GM13977 (cell line): ENCODE measurements around the gene KCNMA1.

ENCODE experiments used
- DNase-seq: peaks from one replicate; pipeline ENCODE4 v3.0.0; 2012; ENCODE audit warnings: low spot score
- in situ Hi-C: fragments of 300-500 bp; cut with MboI; formaldehyde crosslinking; loops from one replicate; pipeline ENCODE4 v1.12.0; 2022; ENCODE audit warnings: low sequenced_read_pairs, low pct_unique_long_range_greater_than_20kb, mixed read lengths, inconsistent platforms; ENCODE audit not compliant: unreplicated experiment
- TF ChIP-seq, protein P1 (sequence below): IDR thresholded peaks from 2 replicates; pipeline ENCODE4 v1.5.1; 2012; ENCODE audit warnings: mild to moderate bottlenecking, control low read depth; ENCODE audit not compliant: insufficient read depth; ENCODE audit errors: extremely low read depth, missing control alignments

The KCNMA1 gene

DNA sequence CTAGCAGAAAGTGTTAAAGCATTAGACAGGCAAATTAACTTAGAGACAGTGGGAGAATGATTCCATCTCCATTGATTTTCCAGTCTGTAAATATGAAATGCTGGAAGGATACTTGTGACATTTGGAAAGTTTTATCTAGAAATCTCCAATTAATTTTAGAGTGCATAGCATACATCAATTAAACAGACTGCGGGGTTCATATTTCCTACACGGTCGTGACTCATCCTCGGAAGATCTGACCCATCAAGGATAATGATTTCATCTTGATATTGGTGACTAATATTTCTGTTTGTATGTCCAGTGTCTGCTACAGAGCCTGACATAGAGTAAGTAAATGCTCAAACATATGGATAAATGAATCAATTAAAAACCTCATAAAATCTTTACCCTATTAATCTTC is 474.9 kb downstream of the KCNMA1 start:
- in situ Hi-C loops = no loop called here
- DNase-seq = no peak
- TF ChIP-seq, protein P1, sequence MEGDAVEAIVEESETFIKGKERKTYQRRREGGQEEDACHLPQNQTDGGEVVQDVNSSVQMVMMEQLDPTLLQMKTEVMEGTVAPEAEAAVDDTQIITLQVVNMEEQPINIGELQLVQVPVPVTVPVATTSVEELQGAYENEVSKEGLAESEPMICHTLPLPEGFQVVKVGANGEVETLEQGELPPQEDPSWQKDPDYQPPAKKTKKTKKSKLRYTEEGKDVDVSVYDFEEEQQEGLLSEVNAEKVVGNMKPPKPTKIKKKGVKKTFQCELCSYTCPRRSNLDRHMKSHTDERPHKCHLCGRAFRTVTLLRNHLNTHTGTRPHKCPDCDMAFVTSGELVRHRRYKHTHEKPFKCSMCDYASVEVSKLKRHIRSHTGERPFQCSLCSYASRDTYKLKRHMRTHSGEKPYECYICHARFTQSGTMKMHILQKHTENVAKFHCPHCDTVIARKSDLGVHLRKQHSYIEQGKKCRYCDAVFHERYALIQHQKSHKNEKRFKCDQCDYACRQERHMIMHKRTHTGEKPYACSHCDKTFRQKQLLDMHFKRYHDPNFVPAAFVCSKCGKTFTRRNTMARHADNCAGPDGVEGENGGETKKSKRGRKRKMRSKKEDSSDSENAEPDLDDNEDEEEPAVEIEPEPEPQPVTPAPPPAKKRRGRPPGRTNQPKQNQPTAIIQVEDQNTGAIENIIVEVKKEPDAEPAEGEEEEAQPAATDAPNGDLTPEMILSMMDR = no peak

DNA sequence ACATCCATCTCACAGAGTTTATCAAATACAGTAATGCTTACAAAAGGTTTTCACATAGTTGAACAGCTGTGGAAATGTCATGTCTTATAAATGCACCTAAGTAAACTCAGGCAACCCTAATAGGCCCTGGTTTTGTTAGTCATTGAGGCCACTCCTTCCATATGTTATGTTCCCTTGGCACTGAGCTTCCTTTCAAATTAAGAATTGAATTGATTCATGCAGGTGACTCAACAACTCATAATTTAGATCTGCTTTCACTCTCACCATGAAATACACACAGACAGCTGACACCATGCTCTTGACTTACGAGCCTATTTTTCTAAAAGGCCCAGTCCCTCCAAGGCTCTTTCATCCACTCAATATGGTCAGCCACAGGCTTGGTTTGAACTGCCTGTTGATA is 476.9 kb downstream of the KCNMA1 start:
- DNase-seq = no peak

DNA sequence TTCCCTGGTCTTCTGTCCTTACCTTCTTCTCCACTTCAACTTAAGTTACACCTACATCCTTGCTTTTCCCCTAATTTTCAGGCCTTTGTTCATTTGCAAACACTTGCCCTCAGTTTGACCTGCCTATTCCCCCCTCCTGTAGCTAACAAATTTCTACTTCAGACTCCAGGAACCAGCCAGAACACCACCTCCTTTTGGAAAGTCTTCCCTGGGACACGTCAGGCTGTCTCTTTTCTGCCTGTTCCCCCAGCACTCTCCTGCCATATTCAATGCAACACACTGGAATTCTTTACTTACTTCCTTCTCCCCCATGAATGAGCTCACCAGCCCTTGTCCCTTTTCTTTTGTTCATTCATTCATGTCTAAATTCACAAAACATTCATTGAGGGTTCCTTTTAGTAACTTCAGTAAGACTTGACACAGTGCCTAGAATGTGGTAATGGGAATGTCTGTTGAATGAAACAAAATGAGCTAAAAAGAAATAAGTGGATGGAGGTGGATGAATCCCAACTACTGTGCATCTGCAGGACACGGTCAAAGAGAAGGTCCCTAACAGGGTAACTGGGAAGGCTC is 478.0 kb downstream of the KCNMA1 start:
- TF ChIP-seq, protein P1 = no peak
- in situ Hi-C loops = no loop called here
- no peak for DNase-seq

More for the DNA sequence above, 476.9 kb downstream of the KCNMA1 start:
- TF ChIP-seq, protein P1 = no peak
- in situ Hi-C loops = no loop called here

DNA sequence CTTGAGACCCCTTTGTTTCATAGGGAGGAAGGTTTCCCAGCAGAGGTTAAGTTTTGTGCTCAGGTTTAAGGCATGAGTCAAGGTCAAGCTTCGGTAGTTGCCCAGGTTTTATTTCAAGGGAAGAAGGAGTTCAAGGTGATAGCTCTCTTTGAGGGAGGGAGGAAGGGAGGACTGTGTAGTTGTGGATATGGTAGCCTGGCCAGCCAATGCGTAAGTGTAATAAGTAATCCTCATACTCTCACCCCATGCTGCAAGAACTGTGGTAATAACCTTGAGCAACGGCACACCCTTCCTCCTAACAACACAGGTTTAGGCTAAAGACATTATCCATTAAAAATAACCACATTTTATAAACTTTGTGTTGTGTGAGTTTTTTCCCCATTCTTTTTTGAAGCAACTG is 478.9 kb downstream of the KCNMA1 start:
- in situ Hi-C loops = no loop called here
- DNase-seq = no peak
- TF ChIP-seq, protein P1 = no peak

DNA sequence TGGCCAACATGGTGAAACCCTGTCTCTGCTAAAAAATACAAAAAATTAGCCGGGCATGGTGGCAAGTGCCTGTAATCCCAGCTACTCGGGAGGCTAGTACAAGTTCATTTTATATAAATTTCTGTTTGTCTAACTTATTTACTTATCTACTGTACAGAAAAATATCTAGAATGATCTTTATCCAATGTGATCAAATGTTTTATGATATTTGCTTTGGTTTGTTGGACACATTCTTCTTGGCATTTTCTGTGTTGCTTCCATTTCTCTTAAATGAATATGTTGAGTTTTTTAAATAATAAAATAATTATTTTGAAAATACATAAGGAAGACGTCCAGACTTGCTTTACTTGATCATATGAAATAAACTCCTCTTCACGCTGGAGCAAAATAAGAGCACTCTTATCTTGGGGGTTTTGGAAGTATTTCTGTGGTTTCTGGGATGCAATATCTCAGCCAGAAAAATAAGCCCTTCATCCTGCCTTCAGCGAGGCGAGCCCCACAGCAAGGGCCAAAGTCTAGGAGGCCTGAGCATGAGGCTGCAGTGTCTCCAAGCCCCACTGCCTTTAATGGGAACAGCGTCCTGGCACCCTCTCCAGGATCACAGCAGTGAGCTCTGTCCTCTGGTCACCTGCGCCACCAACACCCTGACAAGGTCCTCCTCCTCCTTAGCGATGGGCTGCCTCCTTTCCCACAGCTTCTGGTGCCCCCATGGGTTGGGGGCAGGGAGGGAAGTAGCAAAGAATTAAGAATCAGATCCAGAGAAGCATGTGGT is 480.2 kb downstream of the KCNMA1 start:
- TF ChIP-seq, protein P1 = no peak
- DNase-seq = no peak
- in situ Hi-C loops = no loop called here

DNA sequence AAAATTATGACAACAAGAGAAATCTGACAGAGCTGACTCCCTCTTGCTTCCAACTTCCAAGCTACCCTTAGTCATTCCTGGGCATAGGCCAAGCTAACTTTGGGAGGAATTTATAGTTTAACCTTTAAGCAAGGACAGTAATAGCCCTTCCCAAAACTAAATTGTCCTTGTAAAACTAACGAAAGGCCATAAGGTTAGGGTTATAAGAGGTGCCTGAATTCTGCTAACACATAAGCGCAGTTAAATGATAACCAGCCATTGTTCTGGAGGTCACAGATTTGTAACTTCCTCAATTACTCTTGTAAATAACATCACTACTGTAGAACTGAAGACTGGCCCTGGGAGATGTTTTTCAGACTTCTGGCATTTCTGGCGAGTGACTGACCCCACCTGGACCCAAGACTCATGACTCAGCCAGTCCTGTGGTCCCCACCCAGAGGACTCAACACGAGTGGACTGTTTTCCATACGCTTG is 481.2 kb downstream of the KCNMA1 start:
- DNase-seq = no peak
- TF ChIP-seq, protein P1 = no peak
- in situ Hi-C loops = no loop called here
